Astrocyte (in vitro differentiated cells and primary cell): ENCODE results near the gene CNPY4. TPM values are rescaled to one million over a fixed set of nuclear protein-coding genes. Genes with fewer than 3 reads are reported as not detected.

Experiments
- DNase-seq: peaks from one replicate; pipeline ENCODE4 v3.0.0-alpha.2; 2010; ENCODE audit warnings: low read depth
- FAIRE-seq: peaks from 2 replicates; lab custom pipeline; 2011; peaks lifted over from hg19 to GRCh38; lab: Jason Lieb, UNC
- H2AFZ ChIP-seq: 2 replicates; pipeline ENCODE4 v1.6.0; 2012; ENCODE audit warnings: low read depth, low read length, inconsistent platforms
- H3K27ac ChIP-seq: 2 replicates; pipeline ENCODE4 v1.5.1; 2011; ENCODE audit warnings: low read depth, low read length, inconsistent platforms
- H3K27me3 ChIP-seq: 2 replicates; pipeline ENCODE4 v1.6.0; 2011; ENCODE audit warnings: low read length, inconsistent platforms; ENCODE audit not compliant: insufficient read depth
- H3K36me3 ChIP-seq: 2 replicates; pipeline ENCODE4 v1.5.1; 2011; ENCODE audit warnings: low read length, inconsistent platforms; ENCODE audit not compliant: insufficient read depth
- H3K4me1 ChIP-seq: 2 replicates; pipeline ENCODE4 v1.5.1; 2011; ENCODE audit warnings: low read length, inconsistent platforms; ENCODE audit not compliant: insufficient read depth
- H3K4me2 ChIP-seq: 2 replicates; pipeline ENCODE4 v1.6.0; 2012; ENCODE audit warnings: low read length, inconsistent platforms
- H3K4me3 ChIP-seq: 2 replicates; pipeline ENCODE4 v1.5.1; 2011; ENCODE audit warnings: low read depth, mild to moderate bottlenecking, low read length, inconsistent platforms; ENCODE audit not compliant: insufficient read depth
- H3K79me2 ChIP-seq: 2 replicates; pipeline ENCODE4 v1.6.0; 2012; ENCODE audit warnings: mild to moderate bottlenecking, low read length, inconsistent platforms; ENCODE audit not compliant: insufficient read depth
- H3K9ac ChIP-seq: 2 replicates; pipeline ENCODE4 v1.6.0; 2012; ENCODE audit warnings: mild to moderate bottlenecking, low read length, inconsistent platforms
- H3K9me3 ChIP-seq: 2 replicates; pipeline ENCODE4 v1.5.1; 2012; ENCODE audit warnings: low read depth, mild to moderate bottlenecking, low read length, inconsistent platforms; ENCODE audit not compliant: insufficient read depth
- H4K20me1 ChIP-seq: 2 replicates; pipeline ENCODE4 v1.6.0; 2012; ENCODE audit warnings: low read length, inconsistent platforms; ENCODE audit not compliant: insufficient read depth
- H3K27ac Mint-ChIP-seq: one replicate; pipeline ENCODE4 v1.8.0; 2021; ENCODE audit warnings: mild to moderate bottlenecking, mixed read lengths; ENCODE audit not compliant: unreplicated experiment
- H3K27me3 Mint-ChIP-seq: one replicate; pipeline ENCODE4 v1.8.0; 2021; ENCODE audit warnings: low read depth, mixed read lengths; ENCODE audit not compliant: unreplicated experiment
- H3K36me3 Mint-ChIP-seq: one replicate; pipeline ENCODE4 v1.8.0; 2021; ENCODE audit warnings: low read depth, mixed read lengths; ENCODE audit not compliant: unreplicated experiment
- H3K4me1 Mint-ChIP-seq: one replicate; pipeline ENCODE4 v1.8.0; 2021; ENCODE audit warnings: low read depth, mixed read lengths; ENCODE audit not compliant: unreplicated experiment
- H3K4me3 Mint-ChIP-seq: one replicate; pipeline ENCODE4 v1.8.0; 2021; ENCODE audit warnings: mild to moderate bottlenecking, moderate library complexity, mixed read lengths; ENCODE audit not compliant: unreplicated experiment
- H3K9me3 Mint-ChIP-seq: one replicate; pipeline ENCODE4 v1.8.0; 2021; ENCODE audit warnings: mild to moderate bottlenecking, mixed read lengths; ENCODE audit not compliant: unreplicated experiment
- EZH2 ChIP-seq: IDR thresholded peaks from 2 replicates; pipeline ENCODE4 v1.6.1; 2012; ENCODE audit warnings: mild to moderate bottlenecking, low read length, inconsistent platforms; ENCODE audit not compliant: insufficient read depth
- total RNA-seq: library from RNA; stranded (reverse); gene quantifications from 2 replicates; pipeline ENCODE4 v1.2.1, GENCODE V29; 2021
- TF ChIP-seq, protein P1 (sequence below): IDR thresholded peaks from 2 replicates; pipeline ENCODE4 v1.5.1; 2011; ENCODE audit warnings: low read depth, mild to moderate bottlenecking, inconsistent platforms, low read length, moderate library complexity; ENCODE audit not compliant: insufficient read depth

CNPY4 gene
- total RNA-seq, 1 donor from 2014 or later: 16.4 TPM

DNA sequence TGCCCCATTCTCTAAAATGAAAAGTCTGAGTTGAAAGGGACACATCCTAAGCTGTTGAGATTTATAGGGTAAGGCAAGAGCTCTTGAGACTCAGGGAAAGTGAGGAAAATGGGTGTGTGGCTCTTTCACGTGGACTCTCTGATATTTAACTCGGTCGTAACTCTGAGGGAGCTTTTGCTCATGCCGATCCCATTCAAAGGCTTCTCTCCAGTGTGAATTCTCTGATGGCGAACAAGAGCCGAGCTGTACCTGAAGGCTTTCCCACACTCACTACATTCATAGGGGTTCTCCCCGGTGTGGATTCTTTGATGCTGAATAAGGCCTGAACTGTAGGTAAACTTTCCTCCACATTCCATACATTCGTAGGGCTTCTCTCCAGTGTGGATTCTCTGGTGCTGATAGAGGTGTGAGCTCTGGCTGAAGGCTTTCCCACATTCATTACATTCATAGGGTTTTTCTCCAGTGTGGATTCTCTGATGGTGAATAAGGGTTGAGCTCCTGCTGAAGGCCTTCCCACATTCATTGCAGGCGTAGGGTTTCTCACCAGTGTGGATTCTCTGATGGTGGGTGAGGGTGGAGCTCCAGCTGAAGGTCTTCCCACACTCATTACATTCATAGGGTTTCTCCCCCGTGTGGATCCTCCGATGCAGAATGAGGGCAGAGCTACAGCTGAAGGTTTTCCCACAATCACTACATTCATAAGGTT, 48.3 kb upstream of the CNPY4 start:
- H3K36me3 ChIP-seq: peaks cover 65% of the 10 kb centered on the region
- H3K9ac ChIP-seq: no peak overlapping the region
- peak overlapping the region; percentile 3 for H3K4me3 ChIP-seq
- H3K4me2 ChIP-seq: no peak overlapping the region
- peaks cover 51% of the 10 kb centered on the region for H3K9me3 ChIP-seq
- H3K79me2 ChIP-seq: peaks cover 31% of the 10 kb centered on the region
- Mint-ChIP-seq H3K36me3 (peaks cover 59% of the 10 kb centered on the region), H3K4me1 (no peaks in the 10 kb centered on the region), H3K27ac (no peak overlapping the region), H3K9me3 (peaks cover 41% of the 10 kb centered on the region), H3K27me3 (no peaks in the 10 kb centered on the region), H3K4me3 (no peak overlapping the region)
- TF ChIP-seq EZH2: no peak
- TF ChIP-seq, protein P1, sequence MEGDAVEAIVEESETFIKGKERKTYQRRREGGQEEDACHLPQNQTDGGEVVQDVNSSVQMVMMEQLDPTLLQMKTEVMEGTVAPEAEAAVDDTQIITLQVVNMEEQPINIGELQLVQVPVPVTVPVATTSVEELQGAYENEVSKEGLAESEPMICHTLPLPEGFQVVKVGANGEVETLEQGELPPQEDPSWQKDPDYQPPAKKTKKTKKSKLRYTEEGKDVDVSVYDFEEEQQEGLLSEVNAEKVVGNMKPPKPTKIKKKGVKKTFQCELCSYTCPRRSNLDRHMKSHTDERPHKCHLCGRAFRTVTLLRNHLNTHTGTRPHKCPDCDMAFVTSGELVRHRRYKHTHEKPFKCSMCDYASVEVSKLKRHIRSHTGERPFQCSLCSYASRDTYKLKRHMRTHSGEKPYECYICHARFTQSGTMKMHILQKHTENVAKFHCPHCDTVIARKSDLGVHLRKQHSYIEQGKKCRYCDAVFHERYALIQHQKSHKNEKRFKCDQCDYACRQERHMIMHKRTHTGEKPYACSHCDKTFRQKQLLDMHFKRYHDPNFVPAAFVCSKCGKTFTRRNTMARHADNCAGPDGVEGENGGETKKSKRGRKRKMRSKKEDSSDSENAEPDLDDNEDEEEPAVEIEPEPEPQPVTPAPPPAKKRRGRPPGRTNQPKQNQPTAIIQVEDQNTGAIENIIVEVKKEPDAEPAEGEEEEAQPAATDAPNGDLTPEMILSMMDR: no peak
- no peaks in the 10 kb centered on the region for H3K4me1 ChIP-seq
- H3K27me3 ChIP-seq: no peaks in the 10 kb centered on the region
- H3K27ac ChIP-seq: no peak overlapping the region
- peaks cover 22% of the 10 kb centered on the region for H4K20me1 ChIP-seq
- H2AFZ ChIP-seq: no peak overlapping the region
- no peak for FAIRE-seq
- no peak for DNase-seq

DNA sequence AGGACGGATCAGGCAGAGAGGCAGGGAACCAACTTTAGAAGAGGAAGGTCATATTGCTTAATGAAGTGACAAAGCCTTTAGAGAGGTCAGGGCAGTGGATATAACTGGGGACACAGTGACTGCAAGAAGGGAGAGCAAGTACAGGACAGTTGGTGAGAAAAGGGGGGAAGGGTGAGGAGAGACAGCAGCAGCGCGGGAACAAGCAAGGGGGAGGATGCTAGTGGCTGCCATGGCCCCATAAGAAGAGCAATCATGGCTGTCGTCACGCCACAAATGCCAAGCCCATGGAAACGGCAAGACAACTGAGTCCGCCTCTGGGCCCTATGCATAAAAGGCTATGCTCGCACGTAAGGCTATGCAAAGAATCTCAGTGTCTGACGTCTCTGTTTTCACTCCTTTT, 47.0 kb upstream of the CNPY4 start:
- Mint-ChIP-seq H3K36me3 (peaks cover 68% of the 10 kb centered on the region), H3K9me3 (peaks cover 41% of the 10 kb centered on the region), H3K27ac (no peak overlapping the region), H3K27me3 (no peaks in the 10 kb centered on the region), H3K4me1 (peaks cover 4% of the 10 kb centered on the region), H3K4me3 (no peak overlapping the region)
- no peak overlapping the region for H3K27ac ChIP-seq
- TF ChIP-seq EZH2: no peak
- TF ChIP-seq, protein P1: no peak
- no peak overlapping the region for H2AFZ ChIP-seq
- H4K20me1 ChIP-seq: peaks cover 32% of the 10 kb centered on the region
- H3K4me2 ChIP-seq: no peak overlapping the region
- FAIRE-seq: no peak
- H3K36me3 ChIP-seq: peaks cover 76% of the 10 kb centered on the region
- no peaks in the 10 kb centered on the region for H3K27me3 ChIP-seq
- DNase-seq: no peak
- no peaks in the 10 kb centered on the region for H3K4me1 ChIP-seq
- peaks cover 44% of the 10 kb centered on the region for H3K79me2 ChIP-seq
- no peak overlapping the region for H3K4me3 ChIP-seq
- H3K9ac ChIP-seq: no peak overlapping the region
- peaks cover 54% of the 10 kb centered on the region for H3K9me3 ChIP-seq

DNA sequence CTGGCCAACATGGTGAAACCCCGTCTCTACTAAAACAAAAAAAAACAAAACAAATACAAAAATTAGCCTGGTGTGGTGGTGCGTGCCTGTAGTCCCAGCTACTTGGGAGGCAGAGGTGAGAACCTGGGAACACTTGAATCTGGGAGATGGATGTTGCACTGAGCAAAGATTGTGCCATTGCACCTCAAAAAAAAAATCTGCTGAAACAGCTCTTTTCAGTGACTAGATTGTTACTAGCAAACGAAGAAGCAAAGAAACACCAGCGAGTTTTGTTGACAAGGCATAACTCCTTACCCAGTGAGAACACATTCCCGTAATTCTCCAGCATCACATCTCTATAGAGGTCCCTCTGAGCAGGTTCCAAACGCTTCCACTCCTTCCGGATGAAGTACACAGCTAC, 44.6 kb upstream of the CNPY4 start:
- H3K4me1 Mint-ChIP-seq: peaks cover 16% of the 10 kb centered on the region
- H3K27me3 ChIP-seq: no peaks in the 10 kb centered on the region
- peaks cover 7% of the 10 kb centered on the region for H3K4me1 ChIP-seq
- no peak overlapping the region for H3K4me3 ChIP-seq
- H3K9me3 Mint-ChIP-seq: peaks cover 38% of the 10 kb centered on the region
- no peak overlapping the region for H2AFZ ChIP-seq
- no peak for FAIRE-seq
- no peak overlapping the region for H3K27ac Mint-ChIP-seq
- H3K36me3 Mint-ChIP-seq: peaks cover 64% of the 10 kb centered on the region
- no peak for DNase-seq
- H3K79me2 ChIP-seq: peaks cover 66% of the 10 kb centered on the region
- H3K36me3 ChIP-seq: peaks cover 81% of the 10 kb centered on the region
- no peak overlapping the region for H3K9ac ChIP-seq
- peaks cover 50% of the 10 kb centered on the region for H4K20me1 ChIP-seq
- H3K4me3 Mint-ChIP-seq: no peak overlapping the region
- no peak overlapping the region for H3K4me2 ChIP-seq
- H3K27ac ChIP-seq: no peak overlapping the region
- TF ChIP-seq, protein P1: no peak
- TF ChIP-seq EZH2: no peak
- H3K9me3 ChIP-seq: peaks cover 46% of the 10 kb centered on the region
- no peaks in the 10 kb centered on the region for H3K27me3 Mint-ChIP-seq
